Small intestine (tissue), 7 donors: Measurements from ENCODE around the gene RNF7. TPM values are rescaled to one million over a fixed set of nuclear protein-coding genes. Genes with fewer than 3 reads are reported as not detected.
A peak's percentile ranks its signal among the peaks of the same experiment; 100 is the strongest.

ENCODE experiments used
- DNase-seq, 2 donors: peaks; one replicate each; pipeline versions ENCODE4 v3.0.0 to v3.0.0-alpha.2; 2013
- FAIRE-seq: peaks from 2 replicates; lab custom pipeline; 2012; peaks lifted over from hg19 to GRCh38; lab: Jason Lieb, UNC
- H3K27ac ChIP-seq, 3 donors: one replicate each; pipeline ENCODE4 v1.5.1; 2013; ENCODE audit warnings: low read length in 2 of 3, mild to moderate bottlenecking in 2 of 3, control low read depth in 1 of 3, inconsistent platforms in 1 of 3, low read depth in 1 of 3, moderate library complexity in 1 of 3
- H3K27me3 ChIP-seq, 3 donors: one replicate each; pipeline ENCODE4 v1.6.1; 2013; ENCODE audit warnings: low read length in 3 of 3, inconsistent platforms in 1 of 3; ENCODE audit not compliant: control insufficient read depth in 3 of 3, insufficient read depth in 3 of 3
- H3K36me3 ChIP-seq, 3 donors: one replicate each; pipeline ENCODE4 v1.6.1; 2013; ENCODE audit warnings: low read length in 3 of 3, inconsistent platforms in 1 of 3, low read depth in 1 of 3, mild to moderate bottlenecking in 1 of 3, moderate library complexity in 1 of 3; ENCODE audit not compliant: control insufficient read depth in 3 of 3, insufficient read depth in 2 of 3
- H3K4me1 ChIP-seq, 3 donors: one replicate each; pipeline ENCODE4 v1.6.1; 2013; ENCODE audit warnings: low read length in 2 of 3, inconsistent platforms in 1 of 3, low read depth in 1 of 3, mild to moderate bottlenecking in 1 of 3, moderate library complexity in 1 of 3; ENCODE audit not compliant: control insufficient read depth in 3 of 3, insufficient read depth in 2 of 3
- H3K4me3 ChIP-seq, 3 donors: one replicate each; pipeline ENCODE4 v1.5.1; 2013; ENCODE audit warnings: low read length in 3 of 3, control low read depth in 1 of 3, inconsistent platforms in 1 of 3, low read depth in 1 of 3, mild to moderate bottlenecking in 1 of 3, moderate library complexity in 1 of 3
- H3K9me3 ChIP-seq, 2 donors: one replicate each; pipeline ENCODE4 v1.6.1; 2013; ENCODE audit warnings: low read depth in 1 of 2, low read length in 1 of 2; ENCODE audit not compliant: control insufficient read depth in 2 of 2, insufficient read depth in 1 of 2
- WGBS, 3 donors: extraction: QIAGEN DNeasy Blood & Tissue Kit; methylation state at CpG; one replicate each; pipeline ENCODE4 v1.1.7; 2013; 5-methylcytosine and 5-hydroxymethylcytosine counted together
- polyA plus RNA-seq, 4 donors: library from polyadenylated mRNA; stranded (reverse) in 3 of 4; unstranded in 1 of 4; fragments of 200-250 nt in 3 of 4; fragments of 120-200 nt in 1 of 4; gene quantifications; one replicate each; pipeline versions ENCODE4 v1.2.1 to v1.2.3, GENCODE V29; 2013
- donor health status: healthy with polysubstance abuse.
- donor health status: control.
- donor health status: control.
- donor health status: Bipolar disorder and iron deficiency.
- donor health status: healthy.

Gene RNF7
- polyA plus RNA-seq, 4 donors: 120 to 260 (median 167) TPM

DNA sequence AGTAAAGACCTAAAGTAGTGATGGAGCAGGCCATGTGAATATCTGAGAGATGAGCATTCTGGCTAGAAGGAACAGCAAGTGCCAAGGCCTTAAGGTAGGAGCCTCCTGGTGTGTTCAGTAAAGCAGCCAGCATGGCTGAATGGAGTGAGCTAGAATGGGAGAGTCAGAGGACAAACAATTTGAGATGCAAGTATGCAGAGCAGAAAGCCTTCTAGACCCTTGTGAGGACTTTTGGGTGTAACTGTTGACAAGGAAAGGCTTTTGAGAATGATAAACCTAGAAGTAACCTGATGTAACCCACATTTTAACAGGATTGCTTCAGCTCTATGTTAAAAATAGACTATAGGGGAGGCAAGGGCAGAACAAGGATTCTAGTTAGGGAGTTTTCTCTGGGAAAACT is 14.8 kb upstream of the RNF7 start:
- no peaks in the 10 kb centered on the region for H3K27me3 ChIP-seq
- DNase-seq (no peak), FAIRE-seq (no peak)
- H3K27ac ChIP-seq: no peak overlapping the region
- H3K4me1 ChIP-seq: no peaks in the 10 kb centered on the region
- no peak overlapping the region for H3K4me3 ChIP-seq
- no peaks in the 10 kb centered on the region for H3K36me3 ChIP-seq
- no peaks in the 10 kb centered on the region for H3K9me3 ChIP-seq

GRCh38 chr3:141724186-141724585 is 13.9 kb upstream of the RNF7 start:
- Histone ChIP-seq H3K9me3 (no peaks in the 10 kb centered on the region), H3K27ac (no peak overlapping the region), H3K36me3 (no peaks in the 10 kb centered on the region), H3K4me1 (peaks cover 0 to 4% (median 0%) of the 10 kb centered on the region in 3 donors), H3K4me3 (no peak overlapping the region), H3K27me3 (no peaks in the 10 kb centered on the region)
- no peak for DNase-seq
- whole genome bisulfite sequencing, 3 donors: 88 to 100% (median 93%) methylated on average over 1 of the region's 1 CpG
- no peak for FAIRE-seq

DNA sequence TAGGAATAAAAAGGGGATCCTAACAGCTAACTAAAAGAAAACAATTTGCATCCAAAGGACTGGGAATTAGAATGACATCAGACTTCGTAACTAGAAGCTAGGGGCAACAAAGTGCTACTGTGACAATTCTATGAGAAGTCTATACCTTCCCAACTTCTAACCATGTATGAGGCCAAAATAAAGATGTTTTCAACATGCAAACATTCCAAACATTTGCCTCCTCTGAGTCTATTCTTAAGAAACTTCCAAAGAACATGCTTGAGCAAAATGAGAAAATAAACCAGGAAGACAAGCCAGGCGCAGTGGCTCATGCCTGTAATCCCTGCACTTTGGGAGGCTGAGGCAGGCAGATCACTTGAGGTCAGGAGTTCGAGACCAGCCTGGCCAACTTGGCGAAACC is 13.1 kb upstream of the RNF7 start:
- no peaks in the 10 kb centered on the region for H3K27me3 ChIP-seq
- FAIRE-seq (no peak), DNase-seq (no peak)
- H3K36me3 ChIP-seq: no peaks in the 10 kb centered on the region
- WGBS, 3 donors: 93 to 95% (median 94%) methylated on average over 4 of the region's 4 CpGs
- H3K4me3 ChIP-seq: no peak overlapping the region
- no peaks in the 10 kb centered on the region for H3K9me3 ChIP-seq
- no peak overlapping the region for H3K27ac ChIP-seq
- H3K4me1 ChIP-seq: peaks cover 0 to 4% (median 0%) of the 10 kb centered on the region in 3 donors

- Histone ChIP-seq H3K27ac (no peak overlapping the region), H3K4me1 (peaks cover 0 to 4% (median 0%) of the 10 kb centered on the region in 3 donors), H3K36me3 (no peaks in the 10 kb centered on the region), H3K4me3 (no peak overlapping the region), H3K27me3 (no peaks in the 10 kb centered on the region), H3K9me3 (no peaks in the 10 kb centered on the region)
- DNase-seq: no peak
- no peak for FAIRE-seq
- WGBS, 3 donors: 72 to 86% (median 82%) methylated on average over 1 of the region's 1 CpG
Measured at GRCh38 chr3:141726483-141726882, 11.6 kb upstream of the RNF7 start.

- Histone ChIP-seq H3K4me3 (no peak overlapping the region), H3K4me1 (peaks cover 0 to 4% (median 0%) of the 10 kb centered on the region in 3 donors), H3K27ac (no peak overlapping the region), H3K36me3 (no peaks in the 10 kb centered on the region), H3K9me3 (no peaks in the 10 kb centered on the region), H3K27me3 (no peaks in the 10 kb centered on the region)
- DNase-seq (peak; percentile 15 to 66), FAIRE-seq (no peak)
- WGBS, 3 donors: 67 to 78% (median 74%) methylated on average over 5 of the region's 5 CpGs
Measured at GRCh38 chr3:141728355-141728892, 9.7 kb upstream of the RNF7 start.

DNA sequence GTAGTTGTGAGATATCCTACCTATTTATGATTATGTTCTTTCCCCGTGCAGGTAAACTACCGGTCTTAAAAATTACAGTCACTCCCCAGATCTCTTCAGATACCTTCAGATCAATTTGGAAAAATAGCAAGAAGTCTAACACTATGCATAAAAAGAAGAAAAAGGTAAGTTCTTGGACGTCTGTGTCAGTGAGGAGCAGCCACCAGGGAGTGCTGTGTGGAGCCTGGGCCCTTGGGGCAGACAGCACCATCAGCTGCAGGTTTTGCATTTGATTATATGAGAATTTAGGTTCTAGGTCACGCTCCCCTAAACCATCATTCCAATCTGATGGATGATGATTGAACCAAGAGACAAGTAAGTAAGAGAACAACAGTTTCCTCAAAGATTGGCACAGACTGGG is 8.9 kb upstream of the RNF7 start:
- no peaks in the 10 kb centered on the region for H3K27me3 ChIP-seq
- 83 to 84% (median 83%) methylated on average over 4 of the region's 4 CpGs for WGBS, 3 donors
- no peak overlapping the region for H3K4me3 ChIP-seq
- no peak for DNase-seq
- FAIRE-seq: no peak
- no peaks in the 10 kb centered on the region for H3K36me3 ChIP-seq
- no peak overlapping the region for H3K27ac ChIP-seq
- H3K9me3 ChIP-seq: no peaks in the 10 kb centered on the region
- peaks cover 0 to 4% (median 0%) of the 10 kb centered on the region in 3 donors for H3K4me1 ChIP-seq

DNA sequence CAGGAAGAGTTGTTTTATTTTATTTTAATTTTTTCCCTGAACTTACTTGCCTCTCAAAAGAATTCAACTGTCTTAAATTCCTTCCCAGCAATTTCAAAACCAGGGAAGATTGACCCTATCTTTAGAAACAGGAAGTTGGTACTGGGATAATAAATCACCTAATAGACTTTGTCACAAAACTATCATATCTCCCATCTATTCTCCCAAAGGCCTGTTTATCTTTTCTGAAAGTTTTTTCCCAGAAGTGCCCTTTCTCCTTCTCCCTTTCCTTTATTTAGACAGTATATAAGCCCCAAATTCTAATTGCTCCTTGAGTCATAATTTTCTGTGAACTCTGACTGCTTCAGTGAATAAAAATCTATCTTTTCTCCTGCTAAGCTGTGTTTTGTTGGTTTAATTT is 2.9 kb upstream of the RNF7 start:
- H3K27me3 ChIP-seq: no peaks in the 10 kb centered on the region
- no peaks in the 10 kb centered on the region for H3K36me3 ChIP-seq
- H3K4me1 ChIP-seq: peaks cover 0 to 3% (median 0%) of the 10 kb centered on the region in 3 donors
- FAIRE-seq (no peak), DNase-seq (no peak)
- H3K4me3 ChIP-seq: no peak overlapping the region
- H3K9me3 ChIP-seq: no peaks in the 10 kb centered on the region
- H3K27ac ChIP-seq: no peak overlapping the region

DNA sequence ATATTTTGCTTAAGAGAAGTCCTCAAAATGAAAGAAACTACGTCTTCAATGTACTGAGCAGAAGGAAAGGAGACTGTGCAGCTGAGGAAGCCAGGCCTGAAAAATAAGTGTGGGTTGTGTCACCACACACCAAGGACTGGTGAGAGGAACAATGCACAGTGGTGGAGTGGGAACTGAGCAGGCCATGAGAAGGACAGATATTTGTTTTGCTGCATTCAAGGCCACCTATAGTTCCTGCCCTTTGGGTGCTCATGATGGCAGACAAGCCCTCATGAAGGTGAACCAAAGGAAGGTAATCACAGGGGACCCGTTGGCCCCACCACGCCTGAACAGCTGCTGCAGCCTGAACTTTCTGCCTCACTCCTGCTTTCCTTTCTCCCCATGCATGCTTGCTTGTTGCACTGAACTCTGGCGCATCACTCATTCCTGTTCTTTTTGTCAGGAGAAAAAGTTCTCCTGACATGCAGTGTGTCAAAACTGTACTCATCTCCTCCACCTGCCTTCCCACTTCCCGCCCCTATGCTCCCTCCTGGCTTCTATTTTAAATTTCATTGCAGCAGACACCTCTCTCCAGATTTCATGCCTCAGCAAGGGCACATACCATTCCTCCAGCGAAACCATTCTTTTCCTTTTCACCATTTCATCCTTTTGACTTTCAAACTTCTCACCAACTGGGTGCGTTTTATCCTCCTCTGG is 2.2 kb upstream of the RNF7 start:
- no peak for DNase-seq
- Histone ChIP-seq H3K4me3 (no peak overlapping the region), H3K36me3 (no peaks in the 10 kb centered on the region), H3K27me3 (no peaks in the 10 kb centered on the region), H3K9me3 (no peaks in the 10 kb centered on the region), H3K27ac (no peak overlapping the region), H3K4me1 (peaks cover 0 to 6% (median 4%) of the 10 kb centered on the region in 3 donors)
- 81 to 88% (median 83%) methylated on average over 7 of the region's 7 CpGs for WGBS, 3 donors
- FAIRE-seq: no peak

DNA sequence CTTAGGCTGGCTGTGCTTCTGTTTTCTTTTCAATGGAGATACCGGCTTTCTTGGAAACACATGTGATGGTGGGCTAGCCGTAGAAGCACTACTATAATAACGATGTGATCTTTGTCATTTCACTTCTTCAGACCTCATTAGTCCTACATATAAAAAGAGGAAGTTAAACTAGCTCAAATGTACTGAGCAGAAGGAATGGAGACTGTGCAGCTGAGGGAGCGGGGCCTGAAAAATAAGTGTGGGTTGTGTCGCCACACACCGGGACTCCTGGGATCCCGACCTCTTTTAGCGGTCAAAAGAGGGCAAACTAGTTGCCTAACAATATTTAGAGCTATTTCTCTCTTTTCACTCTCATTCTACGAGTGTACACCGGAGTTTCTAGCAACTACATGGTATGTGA is 1.0 kb upstream of the RNF7 start:
- Histone ChIP-seq H3K4me1 (peaks cover 4 to 14% (median 6%) of the 10 kb centered on the region in 3 donors), H3K27me3 (no peaks in the 10 kb centered on the region), H3K4me3 (no peak overlapping the region), H3K27ac (peak overlapping the region in 1 of 3 donors; percentile 56), H3K36me3 (no peaks in the 10 kb centered on the region), H3K9me3 (no peaks in the 10 kb centered on the region)
- DNase-seq: no peak
- WGBS, 3 donors: 85 to 88% (median 86%) methylated on average over 10 of the region's 10 CpGs
- FAIRE-seq: no peak
